GM18502 (cell line): Measurements from ENCODE around the gene CASP5.

Experiments
- ATAC-seq: cut with Tn5 transposase; IDR thresholded peaks from one replicate; pipeline ENCODE4 v1.9.1; 2021; ENCODE audit warnings: mild to moderate bottlenecking; ENCODE audit not compliant: unreplicated experiment, poor library complexity

Gene CASP5

GRCh38 chr11:104968856-104969776 lies 53.9 kb downstream of the CASP5 start:
- peak; percentile 7 for ATAC-seq

- ATAC-seq = peak; percentile 94
Measured at GRCh38 chr11:104968355-104968855, 54.6 kb downstream of the CASP5 start, which contains the start of gene CASP4. TSS of gene CASP4 (minus strand) at chr11:104968574. CDS start at chr11:104968525, 49 bp downstream.

GRCh38 chr11:104967534-104968354 lies 55.2 kb downstream of the CASP5 start:
- peak; percentile 15 for ATAC-seq

- ATAC-seq = no peak
Measured at GRCh38 chr11:104965735-104966134, 57.2 kb downstream of the CASP5 start.

GRCh38 chr11:104964247-104964646 lies 58.7 kb downstream of the CASP5 start:
- ATAC-seq = no peak

GRCh38 chr11:104962852-104963251 lies 60.1 kb downstream of the CASP5 start:
- no peak for ATAC-seq

GRCh38 chr11:104957280-104957679 lies 65.7 kb downstream of the CASP5 start:
- ATAC-seq = no peak

GRCh38 chr11:104956528-104956927 lies 66.4 kb downstream of the CASP5 start:
- ATAC-seq = no peak

GRCh38 chr11:104946907-104947306 lies 76.1 kb downstream of the CASP5 start:
- ATAC-seq = peak; percentile 98
